K562 (cell line): Measurements from ENCODE around the gene GSTA5.

ENCODE experiments used
- CEBPZ ChIP-seq: fragments of 150-350 bp; IDR thresholded peaks from 2 replicates; pipeline ENCODE4 v1.6.1; 2014; ENCODE audit warnings: low read depth, mild to moderate bottlenecking, low read length, borderline replicate concordance
- EWSR1 ChIP-seq: fragments of 450-650 bp; IDR thresholded peaks from 2 replicates; pipeline ENCODE4 v1.6.1; 2018; ENCODE audit warnings: borderline replicate concordance, mild to moderate bottlenecking, low read depth, moderate library complexity; ENCODE audit not compliant: partially characterized antibody
- MAZ ChIP-seq, 2 experiments: fragments of 450-650 bp in 1 of 2; sonication (generic) in 1 of 2; formaldehyde crosslinking; IDR thresholded peaks in 1 of 2; conservative IDR thresholded peaks in 1 of 2; 2 replicates each; pipeline versions ENCODE4 v1.4.0 to v1.5.0; 2020; ENCODE audit warnings: mild to moderate bottlenecking in 1 of 2, missing genetic modification reagents in 1 of 2
- RBFOX2 ChIP-seq: fragments of 200-400 bp; formaldehyde crosslinking; IDR thresholded peaks from 2 replicates; pipeline ENCODE4 v1.6.1; 2017; ENCODE audit warnings: low read depth, mild to moderate bottlenecking, low read length, moderate library complexity
- TAF7 ChIP-seq: fragments of 450-650 bp; IDR thresholded peaks from 2 replicates; pipeline ENCODE4 v1.6.1; 2016; ENCODE audit warnings: missing genetic modification characterization, missing compliant biosample characterization
- ZNF274 ChIP-seq: IDR thresholded peaks from 2 replicates; pipeline ENCODE4 v1.6.1; 2011; ENCODE audit warnings: low read depth, mild to moderate bottlenecking, low read length, moderate library complexity, borderline replicate concordance

GRCh38 chr6:52877168-52877567 lies 36.6 kb upstream of the GSTA5 start:
- no peak for TF ChIP-seq EWSR1
- TF ChIP-seq RBFOX2: no peak
- TF ChIP-seq CEBPZ: no peak
- TF ChIP-seq ZNF274: no peak
- no peak for TF ChIP-seq MAZ (CRISPR knock-in tag; conservative IDR thresholded peaks at IDR 0.05 in 1 of 2, IDR thresholded peaks at IDR 0.05 in 1 of 2)
- TF ChIP-seq TAF7 (tag): no peak
